Measurements from ENCODE around the gene C10orf95. TPM values are rescaled to one million over a fixed set of nuclear protein-coding genes. Genes with fewer than 3 reads are reported as not detected.

Gene C10orf95
- total and polyA plus RNA-seq, 10 donors, result 0.06 to 0.77 (median 0.33) TPM; not detected in 3

GRCh38 chr10:102476466-102477141 is 25.3 kb upstream of the C10orf95 start:
- no peak overlapping the region for H3K4me3 ChIP-seq
- peak overlapping the region in 1 of 8 donors; percentile 46 for H3K27ac ChIP-seq
- 71 to 82% (median 74%) methylated on average over 8 to 9 of the region's 9 CpGs for WGBS, 5 donors
- intact Hi-C loops (cut with DNase I; ENCODE audit: low total_unique reads), result loop anchor here (10.0 kb wide), 2 partner anchors 82 to 242 kb away; partner anchors contain the start of gene NFKB2
- H3K4me1 ChIP-seq, result peaks cover 0 to 24% (median 4%) of the 10 kb centered on the region in 6 donors
- peaks cover 0 to 82% (median 21%) of the 10 kb centered on the region in 6 donors for H3K36me3 ChIP-seq
- no peaks in the 10 kb centered on the region for H3K27me3 ChIP-seq (replicated peaks in 1 of 7)
- H3K9me3 ChIP-seq, result no peaks in the 10 kb centered on the region
- no peak for DNase-seq
- peak; percentile 57 to 72 (median 64) for TF ChIP-seq POLR2AphosphoS5 (IDR thresholded peaks at IDR 0.05)
- TF ChIP-seq POLR2A (IDR thresholded peaks at IDR 0.05), result no peak

- H3K36me3 ChIP-seq, result peaks cover 0 to 82% (median 10%) of the 10 kb centered on the region in 6 donors
- no peak overlapping the region for H3K4me3 ChIP-seq
- intact Hi-C loops (cut with DNase I; ENCODE audit: low total_unique reads), result loop anchor here (10.0 kb wide), 2 partner anchors 81 to 241 kb away; partner anchors contain the start of gene NFKB2
- no peaks in the 10 kb centered on the region for H3K9me3 ChIP-seq
- H3K4me1 ChIP-seq, result peaks cover 0 to 24% (median 4%) of the 10 kb centered on the region in 6 donors
- no peaks in the 10 kb centered on the region for H3K27me3 ChIP-seq (replicated peaks in 1 of 7)
- no peak overlapping the region for H3K27ac ChIP-seq
- TF ChIP-seq POLR2A (IDR thresholded peaks at IDR 0.05), result no peak
- TF ChIP-seq POLR2AphosphoS5 (IDR thresholded peaks at IDR 0.05), result peak; percentile 42 to 71 (median 47)
- no peak for TF ChIP-seq CTCF (IDR thresholded peaks at IDR 0.05 in 8 of 11, conservative IDR thresholded peaks at IDR 0.05 in 3 of 11)
- 94 to 97% (median 95%) methylated on average over 9 of the region's 9 CpGs for WGBS, 5 donors
- no peak for DNase-seq
Measured at GRCh38 chr10:102475451-102476040, 24.2 kb upstream of the C10orf95 start.

GRCh38 chr10:102473445-102474331 is 22.3 kb upstream of the C10orf95 start:
- Histone ChIP-seq H3K9me3 (no peaks in the 10 kb centered on the region), H3K4me1 (peaks cover 0 to 28% (median under 1%) of the 10 kb centered on the region in 6 donors), H3K4me3 (no peak overlapping the region), H3K27me3 (replicated peaks in 1 of 7) (no peaks in the 10 kb centered on the region), H3K27ac (peak overlapping the region in 1 of 8 donors; percentile 33), H3K36me3 (peaks cover 0 to 71% (median 0%) of the 10 kb centered on the region in 6 donors)
- intact Hi-C loops (cut with DNase I; ENCODE audit: low total_unique reads), result loop anchor here (10.0 kb wide), 2 partner anchors 79 to 239 kb away; partner anchors contain the start of gene NFKB2
- WGBS, 5 donors, result 72 to 77% (median 75%) methylated on average over 24 to 27 of the region's 27 CpGs
- no peak for DNase-seq
- peak; percentile 29 to 69 (median 38) for TF ChIP-seq POLR2AphosphoS5 (IDR thresholded peaks at IDR 0.05)
- TF ChIP-seq POLR2A (IDR thresholded peaks at IDR 0.05), result no peak

- WGBS, 5 donors, result 94 to 98% (median 95%) methylated on average over 27 to 36 of the region's 36 CpGs
- no peak for DNase-seq
Measured at GRCh38 chr10:102470579-102471546, 19.5 kb upstream of the C10orf95 start.

More at GRCh38 chr10:102470579-102471546, 19.5 kb upstream of the C10orf95 start:
- Histone ChIP-seq H3K27me3 (replicated peaks in 1 of 7) (no peaks in the 10 kb centered on the region), H3K9me3 (no peaks in the 10 kb centered on the region), H3K4me3 (no peak overlapping the region), H3K36me3 (peaks cover 0 to 47% (median 0%) of the 10 kb centered on the region in 6 donors), H3K27ac (peak overlapping the region in 1 of 8 donors; percentile 88), H3K4me1 (peaks cover 0 to 43% (median 4%) of the 10 kb centered on the region in 6 donors)
- intact Hi-C loops (cut with DNase I; ENCODE audit: low total_unique reads), result loop anchor here (10.0 kb wide), 2 partner anchors 76 to 236 kb away; partner anchors contain the start of gene NFKB2
- TF ChIP-seq POLR2A (IDR thresholded peaks at IDR 0.05) (no peak), CTCF (IDR thresholded peaks at IDR 0.05 in 8 of 11, conservative IDR thresholded peaks at IDR 0.05 in 3 of 11) (no peak), POLR2AphosphoS5 (IDR thresholded peaks at IDR 0.05) (peak in 1 of 3 donors; percentile 8)

Measured in spleen (tissue), 11 donors.